ENCODE data around the gene SREBF2. TPM values are rescaled to one million over a fixed set of nuclear protein-coding genes. Genes with fewer than 3 reads are reported as not detected.
A peak's percentile ranks its signal among the peaks of the same experiment; 100 is the strongest.

Gene SREBF2
- total RNA-seq, 1 experiment from 2014 or later: 159 TPM

- Histone ChIP-seq H3K27me3 (ENCODE audit: low read length) (no peaks in the 10 kb centered on the region), H4K20me1 (ENCODE audit: insufficient read depth, low read depth, low read length) (peaks cover 5% of the 10 kb centered on the region; the same call in 1 of the 2 replicates), H2AFZ (ENCODE audit: low read length) (no peak overlapping the region), H3K36me3 (ENCODE audit: insufficient read depth, low read length) (peaks cover 20% of the 10 kb centered on the region; the same call in 1 of the 2 replicates), H3K79me2 (ENCODE audit: low read length) (peaks cover 16% of the 10 kb centered on the region), H3K9ac (ENCODE audit: low read length) (peak overlapping the region; percentile 99), H3K4me3 (ENCODE audit: low read length) (peak overlapping the region; percentile 84), H3K27ac (ENCODE audit: low read length) (peak overlapping the region; percentile 100), H3K4me1 (ENCODE audit: low read length) (peaks cover 90% of the 10 kb centered on the region), H3K9me2 (replicated peaks; ENCODE audit: insufficient read depth, low read length) (no peaks in the 10 kb centered on the region), H3K4me2 (ENCODE audit: low read depth, low read length, poor library complexity, severe bottlenecking) (peak overlapping the region; percentile 84), H3K9me3 (ENCODE audit: low read length) (no peaks in the 10 kb centered on the region)
- peak; percentile 93 for DNase-seq
Observed at GRCh38 chr22:41925783-41926460, 93.0 kb downstream of the SREBF2 start.

- Histone ChIP-seq H3K27ac (ENCODE audit: low read length) (peak overlapping the region; percentile 100), H3K4me3 (ENCODE audit: low read length) (no peak overlapping the region), H3K79me2 (ENCODE audit: low read length) (peaks cover 16% of the 10 kb centered on the region), H2AFZ (ENCODE audit: low read length) (no peak overlapping the region), H3K9me3 (ENCODE audit: low read length) (no peaks in the 10 kb centered on the region), H3K9me2 (replicated peaks; ENCODE audit: insufficient read depth, low read length) (no peaks in the 10 kb centered on the region), H3K4me1 (ENCODE audit: low read length) (peaks cover 91% of the 10 kb centered on the region), H3K4me2 (ENCODE audit: low read depth, low read length, poor library complexity, severe bottlenecking) (peak overlapping the region; percentile 43), H3K27me3 (ENCODE audit: low read length) (no peaks in the 10 kb centered on the region), H3K36me3 (ENCODE audit: insufficient read depth, low read length) (peaks cover 16% of the 10 kb centered on the region; the same call in 1 of the 2 replicates), H4K20me1 (ENCODE audit: insufficient read depth, low read depth, low read length) (peaks cover 5% of the 10 kb centered on the region; the same call in 1 of the 2 replicates), H3K9ac (ENCODE audit: low read length) (peak overlapping the region; percentile 99)
- peak; percentile 70 for DNase-seq
Observed at GRCh38 chr22:41927813-41928212, 94.9 kb downstream of the SREBF2 start.

- H3K79me2 ChIP-seq (ENCODE audit: low read length): peaks cover 12% of the 10 kb centered on the region
- H3K9me2 ChIP-seq (replicated peaks; ENCODE audit: insufficient read depth, low read length): no peaks in the 10 kb centered on the region
- H3K27ac ChIP-seq (ENCODE audit: low read length): peak overlapping the region; percentile 100
- no peaks in the 10 kb centered on the region for H3K9me3 ChIP-seq (ENCODE audit: low read length)
- H3K36me3 ChIP-seq (ENCODE audit: insufficient read depth, low read length): peaks cover 6% of the 10 kb centered on the region; the same call in 1 of the 2 replicates
- H3K9ac ChIP-seq (ENCODE audit: low read length): peak overlapping the region; percentile 99
- peak overlapping the region; percentile 43 for H3K4me2 ChIP-seq (ENCODE audit: low read depth, low read length, poor library complexity, severe bottlenecking)
- H3K4me1 ChIP-seq (ENCODE audit: low read length): peaks cover 91% of the 10 kb centered on the region
- no peak overlapping the region for H2AFZ ChIP-seq (ENCODE audit: low read length)
- peaks cover 5% of the 10 kb centered on the region; the same call in 1 of the 2 replicates for H4K20me1 ChIP-seq (ENCODE audit: insufficient read depth, low read depth, low read length)
- H3K27me3 ChIP-seq (ENCODE audit: low read length): no peaks in the 10 kb centered on the region
- H3K4me3 ChIP-seq (ENCODE audit: low read length): peak overlapping the region; percentile 23; the same call in 1 of the 2 replicates
- DNase-seq: peak; percentile 74
Observed at GRCh38 chr22:41928593-41929417, 95.9 kb downstream of the SREBF2 start.

GRCh38 chr22:41929418-41929810 is 96.5 kb downstream of the SREBF2 start:
- DNase-seq: peak; percentile 73
- Histone ChIP-seq H3K36me3 (ENCODE audit: insufficient read depth, low read length) (peaks cover 4% of the 10 kb centered on the region; the same call in 1 of the 2 replicates), H3K9ac (ENCODE audit: low read length) (peak overlapping the region; percentile 99), H3K27ac (ENCODE audit: low read length) (peak overlapping the region; percentile 100), H3K27me3 (ENCODE audit: low read length) (no peaks in the 10 kb centered on the region), H3K4me2 (ENCODE audit: low read depth, low read length, poor library complexity, severe bottlenecking) (peak overlapping the region; percentile 43), H3K4me3 (ENCODE audit: low read length) (no peak overlapping the region), H2AFZ (ENCODE audit: low read length) (no peak overlapping the region), H3K9me3 (ENCODE audit: low read length) (no peaks in the 10 kb centered on the region), H3K79me2 (ENCODE audit: low read length) (peaks cover 11% of the 10 kb centered on the region), H3K9me2 (replicated peaks; ENCODE audit: insufficient read depth, low read length) (no peaks in the 10 kb centered on the region), H3K4me1 (ENCODE audit: low read length) (peaks cover 91% of the 10 kb centered on the region), H4K20me1 (ENCODE audit: insufficient read depth, low read depth, low read length) (peaks cover 5% of the 10 kb centered on the region; the same call in 1 of the 2 replicates)

- H4K20me1 ChIP-seq (ENCODE audit: insufficient read depth, low read depth, low read length): no peaks in the 10 kb centered on the region
- no peaks in the 10 kb centered on the region for H3K9me2 ChIP-seq (replicated peaks; ENCODE audit: insufficient read depth, low read length)
- H3K79me2 ChIP-seq (ENCODE audit: low read length): no peaks in the 10 kb centered on the region
- H2AFZ ChIP-seq (ENCODE audit: low read length): no peak overlapping the region
- peak; percentile 93 for DNase-seq
- H3K27ac ChIP-seq (ENCODE audit: low read length): peak overlapping the region; percentile 100
- H3K4me2 ChIP-seq (ENCODE audit: low read depth, low read length, poor library complexity, severe bottlenecking): peak overlapping the region; percentile 40
- H3K36me3 ChIP-seq (ENCODE audit: insufficient read depth, low read length): no peaks in the 10 kb centered on the region
- peak overlapping the region; percentile 63 for H3K9ac ChIP-seq (ENCODE audit: low read length)
- no peaks in the 10 kb centered on the region for H3K27me3 ChIP-seq (ENCODE audit: low read length)
- H3K4me1 ChIP-seq (ENCODE audit: low read length): peaks cover 99% of the 10 kb centered on the region
- no peaks in the 10 kb centered on the region for H3K9me3 ChIP-seq (ENCODE audit: low read length)
- no peak overlapping the region; the same call in 1 of the 2 replicates for H3K4me3 ChIP-seq (ENCODE audit: low read length)
Observed at GRCh38 chr22:41931701-41932269, 98.9 kb downstream of the SREBF2 start.

GRCh38 chr22:41932353-41932752 is 99.4 kb downstream of the SREBF2 start:
- H3K4me2 ChIP-seq (ENCODE audit: low read depth, low read length, poor library complexity, severe bottlenecking): peak overlapping the region; percentile 40
- DNase-seq: no peak
- no peaks in the 10 kb centered on the region for H4K20me1 ChIP-seq (ENCODE audit: insufficient read depth, low read depth, low read length)
- H3K4me1 ChIP-seq (ENCODE audit: low read length): peaks cover 99% of the 10 kb centered on the region
- H3K9ac ChIP-seq (ENCODE audit: low read length): peak overlapping the region; percentile 63
- no peak overlapping the region for H2AFZ ChIP-seq (ENCODE audit: low read length)
- H3K9me2 ChIP-seq (replicated peaks; ENCODE audit: insufficient read depth, low read length): no peaks in the 10 kb centered on the region
- H3K36me3 ChIP-seq (ENCODE audit: insufficient read depth, low read length): no peaks in the 10 kb centered on the region
- no peaks in the 10 kb centered on the region for H3K9me3 ChIP-seq (ENCODE audit: low read length)
- H3K4me3 ChIP-seq (ENCODE audit: low read length): no peak overlapping the region; the same call in 1 of the 2 replicates
- H3K27ac ChIP-seq (ENCODE audit: low read length): peak overlapping the region; percentile 100
- H3K27me3 ChIP-seq (ENCODE audit: low read length): no peaks in the 10 kb centered on the region
- no peaks in the 10 kb centered on the region for H3K79me2 ChIP-seq (ENCODE audit: low read length)

GRCh38 chr22:41933411-41934177 is 100.7 kb downstream of the SREBF2 start:
- Histone ChIP-seq H3K9me3 (ENCODE audit: low read length) (no peaks in the 10 kb centered on the region), H2AFZ (ENCODE audit: low read length) (no peak overlapping the region), H3K27ac (ENCODE audit: low read length) (peak overlapping the region; percentile 100), H4K20me1 (ENCODE audit: insufficient read depth, low read depth, low read length) (no peaks in the 10 kb centered on the region), H3K79me2 (ENCODE audit: low read length) (no peaks in the 10 kb centered on the region; the same call in 1 of the 2 replicates), H3K9me2 (replicated peaks; ENCODE audit: insufficient read depth, low read length) (no peaks in the 10 kb centered on the region), H3K4me2 (ENCODE audit: low read depth, low read length, poor library complexity, severe bottlenecking) (peak overlapping the region; percentile 25), H3K4me1 (ENCODE audit: low read length) (peaks cover 98% of the 10 kb centered on the region), H3K9ac (ENCODE audit: low read length) (peak overlapping the region; percentile 63), H3K36me3 (ENCODE audit: insufficient read depth, low read length) (peaks cover 2% of the 10 kb centered on the region), H3K27me3 (ENCODE audit: low read length) (no peaks in the 10 kb centered on the region), H3K4me3 (ENCODE audit: low read length) (no peak overlapping the region)
- peak; percentile 72 for DNase-seq

All from Karpas-422 (cell line).